CD4-positive, alpha-beta T cell treated with Interleukin-12 subunit alpha and Interleukin-12 subunit beta, for 1 hour (primary cell): ENCODE results near the gene ST3GAL2.

Source experiments
- DNase-seq: peaks from one replicate; pipeline ENCODE4 v3.0.0-alpha.2; 2020

ST3GAL2 gene

GRCh38 chr16:70438969-70439862 lies at the start of gene ST3GAL2:
Gene ST3GAL2 (minus strand): TSS chr16:70439100. CDS start chr16:70398530, 40,570 bp downstream.
- peak; percentile 96 for DNase-seq

GRCh38 chr16:70484867-70485266 lies 46.0 kb upstream of the ST3GAL2 start:
- DNase-seq, result no peak

DNA sequence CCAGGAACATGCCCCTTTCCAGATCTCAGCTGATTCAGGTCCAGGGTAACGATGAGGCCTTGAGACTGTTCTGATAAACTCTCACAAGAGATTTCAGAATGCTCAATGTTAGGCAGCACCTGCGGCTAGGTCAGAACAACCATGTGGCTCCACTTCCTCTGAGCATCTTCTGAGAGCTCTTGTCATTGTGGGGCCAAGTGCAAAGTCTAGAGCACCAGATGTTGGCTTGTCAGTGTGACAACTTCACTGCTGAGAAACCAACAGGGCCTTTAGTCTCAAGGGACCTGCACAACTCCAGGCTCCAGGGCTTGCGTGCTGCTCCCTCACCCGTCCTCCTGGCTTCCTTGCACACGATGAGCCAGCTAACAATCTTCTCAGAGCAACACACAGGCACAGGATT lies 44.5 kb upstream of the ST3GAL2 start:
- no peak for DNase-seq

DNA sequence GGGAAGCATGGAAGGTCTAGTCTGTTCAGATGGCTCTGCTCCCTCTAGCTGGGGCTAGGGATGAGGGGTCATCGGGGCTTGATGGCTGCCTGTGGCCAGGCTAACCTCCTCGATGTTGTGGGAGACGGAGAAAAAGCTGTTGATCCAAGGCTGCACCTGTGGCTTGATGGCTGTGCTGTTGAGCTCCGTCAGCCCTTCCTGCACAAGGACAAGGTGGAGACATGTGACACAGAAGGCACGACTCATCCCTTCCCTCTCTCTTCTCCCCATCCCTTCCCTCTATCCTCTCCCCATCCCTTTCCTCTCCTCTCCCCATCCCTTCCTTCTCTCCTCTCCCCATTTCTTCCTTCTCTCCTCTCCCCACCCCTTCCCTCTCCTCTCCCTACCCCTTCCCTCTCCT lies 43.7 kb upstream of the ST3GAL2 start:
- DNase-seq, result no peak

DNA sequence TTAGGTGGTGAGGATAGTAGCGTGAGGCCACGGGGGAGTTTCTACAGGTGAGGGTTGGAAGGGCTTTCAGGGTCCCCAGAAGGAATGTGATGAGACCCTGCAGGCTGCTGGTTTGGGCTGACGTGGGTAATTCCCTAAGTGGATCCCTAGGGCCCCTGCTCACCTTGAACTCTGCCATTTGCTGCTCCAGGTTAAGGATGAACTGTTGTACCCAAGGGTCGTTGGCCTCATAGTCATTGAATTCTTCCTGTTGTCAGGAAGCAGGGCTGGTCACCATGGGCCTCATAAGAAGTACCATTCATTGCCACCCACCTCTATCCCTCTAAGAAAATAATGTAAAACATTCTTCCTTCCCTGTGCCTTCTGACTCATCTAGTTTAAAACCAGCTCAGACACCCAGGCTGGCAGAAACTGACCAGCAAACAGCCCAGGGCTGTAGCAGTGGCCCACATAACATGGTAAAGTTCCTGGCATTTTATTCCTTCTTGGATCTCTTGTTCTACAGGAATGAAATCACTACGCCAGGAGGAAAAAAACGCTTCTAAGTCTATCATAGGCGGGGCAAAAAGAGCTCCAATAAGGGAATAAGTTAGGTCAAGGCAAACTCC lies 43.1 kb upstream of the ST3GAL2 start:
- no peak for DNase-seq

DNA sequence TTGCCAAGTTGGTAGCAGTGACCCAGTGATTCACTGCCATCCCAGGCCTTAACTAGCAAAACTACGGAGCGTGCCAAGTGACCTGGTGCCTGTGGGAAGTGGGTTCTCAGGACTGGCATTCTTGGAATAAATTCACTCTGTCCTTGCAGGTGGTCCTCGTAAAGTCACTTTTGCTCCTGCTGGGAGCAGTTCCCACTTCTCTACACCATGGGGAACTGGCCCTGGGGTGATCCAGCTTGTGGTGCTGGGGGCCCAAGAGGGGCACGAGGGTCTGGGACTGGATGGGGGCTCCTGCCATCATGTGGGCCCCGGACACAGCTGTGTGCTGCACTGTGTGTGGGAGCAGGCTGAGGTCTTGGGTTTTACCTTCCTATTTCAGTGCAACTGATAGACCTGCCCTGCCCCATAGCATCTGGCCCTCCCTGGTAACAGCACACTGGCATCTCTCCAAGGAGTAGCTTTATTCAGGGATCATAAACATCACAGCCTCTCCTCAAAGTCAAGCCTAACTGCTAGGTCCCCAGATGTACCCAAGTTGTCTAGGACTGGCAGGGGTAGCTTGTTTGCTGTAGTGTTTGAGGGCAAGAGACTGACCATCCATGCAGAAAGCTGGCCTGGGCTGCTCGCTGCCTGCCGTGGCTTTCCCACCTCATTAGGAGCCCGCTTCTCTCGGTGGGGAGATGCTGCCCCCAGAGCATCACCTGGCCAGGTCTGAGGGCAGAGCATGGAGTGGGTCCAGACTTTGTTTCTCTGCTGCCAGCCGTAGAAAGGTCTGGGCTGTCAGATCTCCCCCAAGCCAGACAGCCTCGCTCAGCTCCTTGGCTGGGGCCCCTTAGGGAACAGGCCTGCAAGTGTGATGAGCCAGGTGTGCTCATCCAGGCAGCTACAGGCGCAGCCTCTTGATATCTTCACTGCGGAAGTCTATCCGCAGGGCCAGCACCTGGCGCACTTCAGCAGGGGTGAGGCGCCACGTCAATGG lies 41.5 kb upstream of the ST3GAL2 start:
- no peak for DNase-seq

GRCh38 chr16:70478912-70479341 lies 40.0 kb upstream of the ST3GAL2 start:
- DNase-seq, result no peak

DNA sequence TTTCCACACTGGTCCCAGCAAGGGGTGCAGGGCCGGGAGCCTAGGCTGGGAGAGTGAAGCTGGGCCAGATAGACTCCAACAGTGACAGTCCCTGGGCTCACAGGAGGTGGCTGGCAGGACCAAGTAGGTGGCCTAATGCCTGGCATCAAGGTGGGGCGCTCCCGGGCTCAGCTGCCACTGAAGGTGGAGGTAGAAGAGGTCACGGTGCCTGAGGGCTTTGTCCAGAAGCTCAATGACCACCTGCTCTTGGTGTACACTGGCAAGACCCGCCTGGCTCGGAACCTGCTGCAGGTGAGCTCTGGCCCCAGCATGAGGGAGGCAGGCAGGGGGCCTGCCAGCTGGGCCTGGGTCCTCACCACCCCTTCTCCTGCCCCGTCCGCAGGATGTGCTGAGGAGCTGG lies 39.3 kb upstream of the ST3GAL2 start:
- no peak for DNase-seq

GRCh38 chr16:70476272-70477020 lies 37.5 kb upstream of the ST3GAL2 start:
- DNase-seq, result no peak

DNA sequence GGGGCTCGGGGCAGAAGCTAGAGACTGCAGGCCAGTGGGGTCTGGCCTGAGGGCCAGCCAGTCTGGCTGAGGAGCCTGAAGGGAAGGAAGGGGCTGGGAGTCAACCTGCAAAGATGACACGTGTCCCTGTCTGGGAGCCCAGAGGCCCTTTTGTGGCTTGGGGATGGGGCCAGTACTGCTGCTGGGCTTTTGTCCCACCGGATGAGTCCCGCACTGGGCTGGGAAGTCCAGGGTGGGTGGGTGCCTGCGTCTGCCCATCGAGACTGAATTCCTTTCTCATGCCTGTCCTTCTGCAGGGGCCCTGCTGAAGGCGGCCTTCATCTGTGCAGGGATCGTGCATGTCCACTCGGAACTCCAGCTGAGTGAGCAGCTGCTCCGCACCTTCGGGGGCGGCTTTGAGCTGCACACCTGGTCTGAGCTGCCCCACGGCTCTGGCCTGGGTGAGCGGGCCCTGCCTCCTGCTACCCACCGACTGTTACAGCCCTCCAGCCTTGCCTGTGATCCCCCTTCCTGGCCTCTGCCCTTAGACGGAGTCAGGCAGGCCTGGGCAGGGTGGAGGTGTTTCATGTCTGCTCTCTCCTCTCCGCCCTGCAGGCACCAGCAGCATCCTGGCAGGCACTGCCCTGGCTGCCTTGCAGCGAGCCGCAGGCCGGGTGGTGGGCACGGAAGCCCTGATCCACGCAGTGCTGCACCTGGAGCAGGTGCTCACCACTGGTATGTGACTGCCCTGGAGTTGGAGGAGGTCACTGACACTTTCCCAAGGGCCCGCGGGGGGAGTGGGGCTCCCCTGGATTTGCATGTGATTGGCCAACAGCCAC lies 36.4 kb upstream of the ST3GAL2 start:
- no peak for DNase-seq

- no peak for DNase-seq
Observed at GRCh38 chr16:70474320-70475053, 35.6 kb upstream of the ST3GAL2 start.

DNA sequence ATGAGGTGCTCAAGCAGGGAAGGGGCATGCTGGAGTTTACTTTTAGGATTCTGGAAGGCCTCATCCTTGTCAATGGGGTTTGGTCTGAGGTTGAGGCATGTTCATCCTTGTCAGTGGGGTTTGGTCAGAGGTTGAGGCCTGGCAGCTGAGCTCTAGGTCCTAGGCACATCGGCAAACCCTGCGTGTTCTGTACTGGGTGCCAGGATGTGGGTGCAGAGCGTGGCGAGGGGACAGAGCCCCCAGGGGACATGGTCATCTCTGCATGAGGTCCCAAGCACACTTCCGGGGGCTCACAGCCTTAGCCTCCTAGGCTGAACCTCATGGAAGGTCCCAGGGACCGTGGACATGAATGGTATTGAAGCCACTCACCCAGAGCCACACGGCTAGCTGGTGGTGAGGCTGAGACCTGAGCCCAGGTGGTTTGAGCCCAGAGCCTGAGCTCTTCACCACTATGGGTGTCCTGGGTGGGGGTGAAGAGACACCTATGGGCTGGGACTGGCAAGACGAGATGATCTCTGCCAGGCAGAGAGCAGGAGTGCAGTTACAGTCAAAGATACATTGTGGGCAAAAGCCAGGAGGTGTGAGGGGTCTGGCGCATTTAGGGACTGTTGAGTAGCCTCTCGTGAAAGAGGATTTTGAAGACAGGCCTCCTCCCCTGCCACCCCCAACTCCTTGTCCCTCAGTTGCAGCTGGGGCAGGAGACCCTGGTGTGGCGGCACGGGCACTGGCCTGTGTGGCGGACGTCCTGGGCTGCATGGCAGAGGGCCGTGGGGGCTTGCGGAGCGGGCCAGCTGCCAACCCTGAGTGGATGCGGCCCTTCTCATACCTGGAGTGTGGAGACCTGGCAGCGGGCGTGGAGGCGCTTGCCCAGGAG lies 34.8 kb upstream of the ST3GAL2 start:
- no peak for DNase-seq

DNA sequence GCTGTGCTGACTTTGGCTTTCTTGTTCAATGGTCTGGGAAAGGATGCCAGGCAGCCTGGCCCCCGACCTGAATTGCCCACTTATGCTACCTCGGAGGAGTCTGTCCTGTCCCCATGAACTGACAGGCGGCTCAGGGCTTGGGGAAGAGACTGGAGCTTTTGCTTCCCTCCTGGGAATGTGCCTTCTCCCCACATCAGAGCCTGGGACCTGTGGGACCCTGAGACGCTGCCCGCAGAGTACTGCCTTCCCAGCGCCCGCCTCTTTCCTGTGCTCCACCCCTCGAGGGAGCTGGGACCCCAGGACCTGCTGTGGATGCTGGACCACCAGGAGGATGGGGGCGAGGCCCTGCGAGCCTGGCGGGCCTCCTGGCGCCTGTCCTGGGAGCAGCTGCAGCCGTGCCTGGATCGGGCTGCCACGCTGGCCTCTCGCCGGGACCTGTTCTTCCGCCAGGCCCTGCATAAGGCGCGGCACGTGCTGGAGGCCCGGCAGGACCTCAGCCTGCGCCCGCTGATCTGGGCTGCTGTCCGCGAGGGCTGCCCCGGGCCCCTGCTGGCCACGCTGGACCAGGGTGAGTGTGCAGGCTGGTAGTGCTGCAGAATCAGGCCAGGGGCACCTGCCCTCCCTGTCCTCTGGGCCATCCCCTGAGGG lies 34.0 kb upstream of the ST3GAL2 start:
- no peak for DNase-seq

- no peak for DNase-seq
Observed at GRCh38 chr16:70470927-70471341, 32.0 kb upstream of the ST3GAL2 start.

DNA sequence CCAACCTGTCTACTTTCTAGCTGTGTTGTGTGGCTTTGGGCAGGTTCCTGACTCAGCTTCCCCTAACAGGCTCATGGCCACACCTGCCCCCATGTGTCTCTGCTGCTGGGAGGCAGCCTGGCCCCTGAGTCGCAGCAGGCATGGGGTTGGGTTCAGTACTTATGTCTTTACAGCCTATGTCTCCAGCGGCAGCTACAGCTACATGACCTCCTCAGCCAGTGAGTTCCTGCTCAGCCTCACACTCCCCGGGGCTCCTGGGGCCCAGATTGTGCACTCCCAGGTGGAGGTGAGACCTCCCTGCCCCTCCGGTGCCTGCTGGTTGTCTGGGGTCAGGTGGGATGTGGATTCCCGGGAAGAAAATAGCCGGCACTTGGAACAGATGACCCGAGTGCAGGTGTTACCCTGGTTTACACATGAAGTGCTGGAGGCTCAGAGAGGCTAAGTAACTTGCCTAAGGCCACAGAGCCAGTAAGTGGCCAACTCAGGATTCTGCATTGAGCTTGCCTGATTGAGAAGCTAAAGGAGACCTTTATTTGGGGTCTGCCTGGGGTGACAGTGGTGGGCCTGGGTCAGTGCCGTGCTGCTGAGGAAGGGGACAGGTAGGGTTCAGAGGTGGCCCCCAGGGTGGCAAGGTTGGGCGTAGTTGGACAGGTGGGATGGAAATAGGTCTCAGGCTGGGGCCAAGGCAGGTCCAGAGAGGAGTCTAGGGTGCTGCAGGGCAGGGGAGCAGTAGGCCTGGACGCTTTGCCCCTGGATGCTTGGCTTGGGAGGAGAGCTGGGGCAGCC lies 31.4 kb upstream of the ST3GAL2 start:
- no peak for DNase-seq

DNA sequence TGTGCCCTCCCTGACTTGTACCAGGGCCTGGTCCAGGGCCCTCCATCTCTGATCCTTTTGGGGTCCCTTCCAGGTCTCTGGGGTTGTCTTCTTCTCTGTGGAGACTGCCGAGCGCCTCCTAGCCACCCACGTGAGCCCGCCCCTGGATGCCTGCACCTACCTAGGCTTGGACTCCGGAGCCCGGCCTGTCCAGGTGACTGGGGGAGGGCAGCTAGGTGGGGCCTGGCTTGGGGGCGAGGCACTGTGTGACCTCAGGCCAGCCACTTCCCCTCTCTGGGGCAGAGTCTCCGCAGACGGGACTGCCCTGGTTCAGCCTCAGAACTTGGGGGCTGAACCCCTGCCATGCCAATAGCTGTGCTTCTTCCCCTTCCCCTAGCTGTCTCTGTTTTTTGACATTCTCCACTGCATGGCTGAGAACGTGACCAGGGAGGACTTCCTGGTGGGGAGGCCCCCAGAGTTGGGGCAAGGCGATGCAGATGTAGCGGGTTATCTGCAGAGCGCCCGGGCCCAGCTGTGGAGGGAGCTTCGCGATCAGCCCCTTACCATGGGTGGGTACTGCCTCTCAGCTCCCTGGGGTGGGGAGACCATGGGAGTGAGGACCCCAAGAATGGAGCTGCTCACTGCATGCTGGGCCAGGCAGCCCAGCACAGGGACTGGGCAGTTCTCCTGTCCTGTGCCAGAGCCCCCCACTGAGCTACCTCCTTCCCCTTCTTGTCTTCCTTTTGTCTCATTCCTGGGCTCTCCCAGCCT lies 30.1 kb upstream of the ST3GAL2 start:
- DNase-seq, result no peak

DNA sequence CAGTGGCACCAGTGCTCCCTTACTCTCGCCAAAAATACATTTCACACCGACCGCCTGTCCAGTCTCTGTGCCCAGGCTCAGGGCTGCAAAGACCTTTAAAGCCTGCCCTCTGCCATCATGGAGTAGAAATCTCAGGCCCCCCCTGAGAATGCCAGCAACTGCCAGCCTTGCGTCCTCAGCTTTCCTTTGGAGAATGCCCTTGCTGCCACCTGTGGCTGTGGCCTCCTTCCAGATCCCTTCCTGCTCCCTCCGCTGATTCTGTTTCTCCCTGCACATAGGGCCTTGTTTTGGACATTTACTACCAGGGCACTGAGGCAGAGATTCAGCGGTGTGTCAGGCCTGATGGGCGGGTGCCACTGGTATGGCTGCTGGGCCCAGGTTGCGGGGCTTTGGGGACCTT lies 28.7 kb upstream of the ST3GAL2 start:
- no peak for DNase-seq

DNA sequence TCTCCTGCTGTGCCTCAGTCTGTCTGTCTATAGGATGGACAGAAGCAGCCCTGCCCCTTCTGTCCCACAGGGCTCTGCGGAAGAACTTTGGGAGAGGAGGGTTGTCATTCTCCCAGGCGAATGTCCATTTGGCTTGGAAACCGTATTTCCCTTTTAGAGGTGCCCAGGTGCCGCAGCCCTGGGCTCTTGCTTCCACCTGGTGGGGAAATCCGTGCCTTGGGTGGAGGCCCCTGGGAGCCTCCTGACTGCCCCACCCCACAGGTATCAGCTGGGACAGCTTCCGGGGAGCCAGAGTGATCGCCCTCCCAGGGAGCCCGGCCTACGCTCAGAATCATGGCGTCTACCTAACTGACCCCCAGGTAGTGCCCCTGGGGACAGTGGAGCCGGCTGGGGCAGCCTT lies 28.2 kb upstream of the ST3GAL2 start:
- no peak for DNase-seq
